Subcutaneous abdominal adipose tissue (tissue), 5 donors: ENCODE measurements around the gene HYCC1.

Experiments used
- H3K27ac ChIP-seq: one replicate; pipeline ENCODE4 v1.7.0; 2013; ENCODE audit warnings: low read depth, mild to moderate bottlenecking, inconsistent platforms, low read length, moderate library complexity
- H3K27me3 ChIP-seq, 5 donors: one replicate each; pipeline ENCODE4 v1.7.0; 2013; ENCODE audit warnings: low read length in 5 of 5, inconsistent platforms in 1 of 5; ENCODE audit not compliant: control insufficient read depth in 5 of 5, insufficient read depth in 4 of 5
- H3K36me3 ChIP-seq, 5 donors: one replicate each; pipeline ENCODE4 v1.7.0; 2013; ENCODE audit warnings: low read length in 5 of 5; ENCODE audit not compliant: control insufficient read depth in 5 of 5, insufficient read depth in 5 of 5
- H3K4me1 ChIP-seq, 5 donors: one replicate each; pipeline ENCODE4 v1.7.0; 2013; ENCODE audit warnings: low read length in 5 of 5, mild to moderate bottlenecking in 3 of 5, moderate library complexity in 1 of 5; ENCODE audit not compliant: control insufficient read depth in 5 of 5, insufficient read depth in 5 of 5
- H3K4me3 ChIP-seq, 5 donors: one replicate each; pipeline ENCODE4 v1.7.0; 2013; ENCODE audit warnings: low read length in 5 of 5, low read depth in 1 of 5
- H3K9ac ChIP-seq, 5 donors: one replicate each; pipeline ENCODE4 v1.7.0; 2013; ENCODE audit warnings: low read length in 5 of 5, mild to moderate bottlenecking in 4 of 5, moderate library complexity in 3 of 5
- H3K9me3 ChIP-seq, 5 donors: one replicate each; pipeline ENCODE4 v1.7.0; 2013; ENCODE audit warnings: low read length in 5 of 5; ENCODE audit not compliant: control insufficient read depth in 5 of 5
- donor health status: healthy.
- donor health status: healthy.
- donor health status: healthy.
- donor health status: healthy.
- donor health status: healthy.

HYCC1 gene

DNA sequence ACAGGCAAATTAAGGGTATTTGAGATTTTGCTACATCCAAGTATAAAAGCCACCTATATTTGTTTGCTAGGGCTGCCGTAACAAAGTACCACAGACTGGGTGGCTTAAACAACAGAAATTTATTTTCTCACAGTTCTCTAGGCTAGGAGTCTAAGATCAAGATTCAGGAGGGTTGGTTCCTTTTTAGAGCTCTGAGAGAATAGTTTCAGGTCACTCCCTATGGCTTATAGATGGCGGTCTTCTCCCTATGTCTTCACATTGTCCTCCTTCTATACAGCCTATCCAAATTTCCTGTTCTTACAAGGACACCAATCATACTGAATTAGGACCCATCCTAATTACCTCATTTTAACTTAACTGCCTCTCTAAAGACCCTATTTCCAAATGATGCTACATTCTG is 11.2 kb downstream of the HYCC1 start:
- Histone ChIP-seq H3K27ac (no peak overlapping the region), H3K4me3 (no peak overlapping the region), H3K9ac (no peak overlapping the region), H3K9me3 (no peaks in the 10 kb centered on the region), H3K27me3 (no peaks in the 10 kb centered on the region), H3K36me3 (peaks cover 0 to 2% (median 0%) of the 10 kb centered on the region in 5 donors), H3K4me1 (peaks cover 0 to 15% (median 12%) of the 10 kb centered on the region in 5 donors)

DNA sequence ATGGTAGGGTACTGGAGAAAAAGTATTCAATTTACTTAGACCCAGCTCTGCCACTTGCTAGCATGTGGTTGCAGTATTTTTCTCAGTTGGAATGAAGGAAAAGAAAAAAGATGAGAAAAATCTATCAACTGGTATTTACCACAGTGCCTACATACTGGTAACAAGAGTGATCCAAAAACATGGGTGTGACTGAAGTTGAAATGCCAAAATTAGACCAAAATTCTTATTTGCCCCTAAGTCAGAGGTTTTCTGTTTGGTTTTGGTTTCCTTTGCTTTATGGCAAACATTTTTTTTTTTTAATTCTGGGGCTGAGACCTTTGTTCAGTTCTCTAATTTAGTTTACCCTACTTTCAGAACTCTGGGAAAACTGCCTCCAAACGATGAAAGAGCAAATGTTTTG is 12.3 kb downstream of the HYCC1 start:
- Histone ChIP-seq H3K9ac (no peak overlapping the region), H3K36me3 (peaks cover 0 to 5% (median 0%) of the 10 kb centered on the region in 5 donors), H3K4me1 (peaks cover 0 to 15% (median 12%) of the 10 kb centered on the region in 5 donors), H3K4me3 (no peak overlapping the region), H3K27me3 (no peaks in the 10 kb centered on the region), H3K9me3 (no peaks in the 10 kb centered on the region), H3K27ac (no peak overlapping the region)

DNA sequence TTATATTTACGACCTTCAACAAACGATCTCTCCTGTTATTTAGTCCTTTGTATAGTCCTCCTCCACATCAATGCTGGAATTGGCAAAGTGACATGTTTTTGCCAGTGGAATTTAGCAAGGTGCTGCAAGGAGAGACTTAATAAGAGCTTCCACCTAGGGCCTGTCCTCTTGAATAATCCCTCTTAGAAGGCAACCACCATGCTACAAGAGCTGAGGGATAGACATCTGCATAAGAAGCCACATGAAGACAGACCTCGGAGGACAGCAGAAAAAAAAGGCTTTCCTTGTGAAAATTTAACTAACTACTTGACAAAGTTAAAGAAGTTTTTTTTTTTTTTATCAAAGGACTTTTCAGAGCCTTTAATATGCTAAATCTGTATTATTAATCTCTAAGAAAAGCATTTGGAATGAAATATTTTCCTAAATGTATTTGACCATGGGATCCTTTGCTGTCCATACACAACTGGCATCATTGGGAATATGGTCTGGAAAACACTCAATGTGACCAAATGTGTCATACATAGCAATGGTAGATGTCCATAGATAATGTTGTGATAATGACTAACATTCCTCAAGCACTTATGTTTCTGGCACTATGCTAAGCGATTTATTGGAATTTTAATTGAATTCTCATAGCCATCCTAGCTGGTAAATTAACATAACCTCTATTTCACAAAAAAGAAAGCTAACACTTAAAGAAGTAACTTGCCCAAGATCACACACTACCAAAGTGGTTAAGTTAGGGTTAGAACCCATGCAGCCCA is 13.2 kb downstream of the HYCC1 start:
- no peak overlapping the region for H3K4me3 ChIP-seq
- H3K9me3 ChIP-seq: no peaks in the 10 kb centered on the region

DNA sequence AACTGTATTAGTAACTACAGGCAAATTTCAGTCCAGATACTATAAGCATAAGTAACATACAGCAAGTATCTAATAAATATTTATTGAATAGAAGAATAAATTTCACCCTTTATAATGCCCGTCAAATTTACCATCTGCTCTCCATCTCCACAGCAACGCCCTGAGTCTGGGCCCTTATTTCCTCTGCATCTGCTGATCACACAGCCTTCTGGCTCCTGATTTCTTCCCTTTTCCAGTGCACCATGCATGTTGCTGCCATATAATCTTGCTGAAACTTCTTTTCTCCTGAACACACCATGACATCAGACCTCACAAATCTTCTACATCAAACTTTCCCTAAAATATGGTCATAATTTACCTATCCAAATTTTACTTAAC is 15.4 kb downstream of the HYCC1 start:
- Histone ChIP-seq H3K27me3 (no peaks in the 10 kb centered on the region), H3K9ac (no peak overlapping the region), H3K27ac (no peak overlapping the region), H3K9me3 (no peaks in the 10 kb centered on the region), H3K4me3 (no peak overlapping the region), H3K4me1 (peaks cover 0 to 8% (median 8%) of the 10 kb centered on the region in 5 donors), H3K36me3 (peaks cover 0 to 5% (median 0%) of the 10 kb centered on the region in 5 donors)

More for the DNA sequence above, 13.2 kb downstream of the HYCC1 start:
- H3K27ac ChIP-seq: no peak overlapping the region
- no peaks in the 10 kb centered on the region for H3K27me3 ChIP-seq
- H3K4me1 ChIP-seq: peaks cover 0 to 15% (median 12%) of the 10 kb centered on the region in 5 donors
- peaks cover 0 to 5% (median 0%) of the 10 kb centered on the region in 5 donors for H3K36me3 ChIP-seq
- no peak overlapping the region for H3K9ac ChIP-seq

DNA sequence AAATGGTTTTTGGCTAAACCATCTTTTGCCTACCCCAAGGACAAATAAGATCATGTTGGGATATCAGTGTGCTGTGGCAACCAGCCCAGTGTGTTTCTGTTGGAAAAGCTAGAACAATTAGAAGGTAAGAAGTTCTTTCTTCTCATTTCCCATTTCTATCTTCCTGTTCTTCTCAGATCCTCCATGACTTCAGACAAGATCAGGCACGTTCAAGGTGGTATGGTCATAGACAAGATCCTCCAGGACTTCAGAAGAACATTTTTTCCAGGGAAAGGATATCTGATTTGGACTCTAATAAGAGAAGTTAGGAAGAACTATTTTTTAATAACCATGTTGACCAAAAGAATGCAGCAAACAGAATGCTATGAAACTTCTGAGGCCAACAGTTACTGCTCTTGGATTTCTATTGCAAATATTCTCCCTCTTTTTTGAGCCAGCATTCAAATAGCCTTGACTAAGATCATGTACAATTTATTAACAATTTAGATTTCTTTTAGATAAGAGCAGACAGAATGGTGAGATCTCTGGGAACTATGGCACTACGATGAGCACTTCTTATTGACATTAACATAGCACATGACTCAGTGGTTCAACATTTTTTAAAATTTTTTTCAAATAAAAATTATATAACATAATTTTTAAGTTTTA is 15.9 kb downstream of the HYCC1 start:
- Histone ChIP-seq H3K9me3 (no peaks in the 10 kb centered on the region), H3K27me3 (no peaks in the 10 kb centered on the region), H3K27ac (no peak overlapping the region), H3K9ac (no peak overlapping the region), H3K36me3 (peaks cover 0 to 5% (median 0%) of the 10 kb centered on the region in 5 donors), H3K4me1 (peaks cover 0 to 6% (median 3%) of the 10 kb centered on the region in 5 donors), H3K4me3 (no peak overlapping the region)

DNA sequence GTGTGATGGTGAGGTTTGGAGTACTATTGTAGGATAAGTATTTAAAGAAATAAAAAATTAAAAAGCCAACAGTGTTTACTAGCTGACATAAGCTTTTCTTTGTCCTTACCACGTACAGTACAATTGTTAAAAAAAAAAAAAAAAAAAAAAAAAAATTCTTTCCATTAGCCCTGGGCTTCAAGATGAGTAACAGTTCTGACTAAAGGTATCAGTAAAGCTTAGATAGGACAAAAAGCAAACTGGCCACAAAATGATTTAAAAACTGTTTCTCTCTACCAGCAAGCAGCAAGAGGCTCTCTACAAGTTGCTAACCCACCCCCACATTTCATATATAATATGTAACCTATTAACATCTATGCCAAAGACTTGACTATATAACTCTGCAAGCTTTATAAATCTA is 17.5 kb downstream of the HYCC1 start:
- peaks cover 0 to 6% (median 0%) of the 10 kb centered on the region in 5 donors for H3K4me1 ChIP-seq
- H3K4me3 ChIP-seq: no peak overlapping the region
- no peak overlapping the region for H3K27ac ChIP-seq
- H3K9ac ChIP-seq: no peak overlapping the region
- peaks cover 0 to 5% (median 0%) of the 10 kb centered on the region in 5 donors for H3K36me3 ChIP-seq
- no peaks in the 10 kb centered on the region for H3K9me3 ChIP-seq
- no peaks in the 10 kb centered on the region for H3K27me3 ChIP-seq

DNA sequence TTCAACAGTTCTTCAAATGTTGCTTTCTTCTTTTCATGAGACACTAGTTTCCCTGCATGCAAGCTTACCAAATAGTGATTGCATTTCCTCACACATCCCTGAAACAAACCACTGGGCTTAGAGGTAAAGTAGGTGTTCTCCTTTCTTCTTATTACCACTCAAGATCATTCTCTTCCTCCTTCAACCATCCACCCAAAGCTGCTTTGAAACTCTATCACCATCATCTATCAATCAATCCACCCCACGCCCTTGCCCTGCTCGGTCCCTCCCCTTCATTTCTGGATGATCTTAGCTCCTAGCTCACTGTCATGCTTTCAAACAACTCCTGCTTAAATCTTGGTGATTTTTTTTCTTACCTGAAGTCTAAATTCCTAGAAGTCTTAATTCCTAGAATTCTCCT is 18.9 kb downstream of the HYCC1 start:
- Histone ChIP-seq H3K27me3 (no peaks in the 10 kb centered on the region), H3K9ac (no peak overlapping the region), H3K4me1 (peaks cover 0 to 6% (median 0%) of the 10 kb centered on the region in 5 donors), H3K4me3 (no peak overlapping the region), H3K36me3 (peaks cover 0 to 5% (median 0%) of the 10 kb centered on the region in 5 donors), H3K27ac (no peak overlapping the region), H3K9me3 (no peaks in the 10 kb centered on the region)

DNA sequence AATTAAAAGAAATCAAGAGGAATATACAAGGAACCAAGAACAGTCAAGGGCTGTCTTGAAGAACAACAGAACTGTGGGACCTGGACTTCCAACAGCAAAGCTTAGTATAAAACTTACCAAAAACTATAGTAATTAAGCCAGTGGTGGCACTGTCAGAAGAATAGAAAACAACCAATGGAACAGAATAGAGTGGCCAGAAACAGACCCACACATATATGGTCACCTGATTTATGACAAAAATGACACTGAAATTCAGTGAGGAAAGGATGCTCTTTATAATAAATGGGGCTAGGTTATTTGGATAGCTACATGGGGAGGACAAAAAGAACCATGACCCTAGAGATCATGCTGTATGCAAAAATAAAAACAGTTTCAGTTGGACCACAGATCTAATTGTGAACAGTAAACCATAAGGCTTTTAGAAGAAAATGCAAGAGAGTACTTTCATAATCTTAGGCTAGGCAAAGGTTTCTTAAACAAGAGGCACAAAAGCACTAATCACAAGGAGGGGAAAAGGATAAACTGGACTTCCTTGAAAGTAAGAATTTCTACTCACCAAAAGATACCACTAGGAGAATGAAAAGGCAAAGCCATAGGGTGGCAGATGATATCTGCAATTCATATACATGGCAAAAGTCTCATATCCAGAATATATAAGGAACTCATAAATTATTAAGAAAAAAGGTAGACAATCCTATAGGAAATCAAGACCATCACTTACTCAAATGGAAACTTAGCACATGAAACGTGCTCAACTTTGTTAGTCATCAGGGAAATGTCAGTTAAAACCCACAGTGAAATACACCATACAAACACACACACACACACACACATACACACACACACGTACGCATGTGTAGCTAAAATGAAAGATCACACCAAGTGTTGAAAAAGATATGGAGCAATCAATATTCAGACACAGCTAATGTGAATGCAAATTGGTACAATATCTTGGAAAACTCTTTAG is 20.8 kb downstream of the HYCC1 start:
- H3K4me1 ChIP-seq: peaks cover 0 to 4% (median 0%) of the 10 kb centered on the region in 5 donors
- H3K27ac ChIP-seq: no peak overlapping the region
- H3K9ac ChIP-seq: no peak overlapping the region
- H3K9me3 ChIP-seq: no peaks in the 10 kb centered on the region
- peaks cover 0 to 5% (median 0%) of the 10 kb centered on the region in 5 donors for H3K36me3 ChIP-seq
- H3K4me3 ChIP-seq: no peak overlapping the region
- no peaks in the 10 kb centered on the region for H3K27me3 ChIP-seq

DNA sequence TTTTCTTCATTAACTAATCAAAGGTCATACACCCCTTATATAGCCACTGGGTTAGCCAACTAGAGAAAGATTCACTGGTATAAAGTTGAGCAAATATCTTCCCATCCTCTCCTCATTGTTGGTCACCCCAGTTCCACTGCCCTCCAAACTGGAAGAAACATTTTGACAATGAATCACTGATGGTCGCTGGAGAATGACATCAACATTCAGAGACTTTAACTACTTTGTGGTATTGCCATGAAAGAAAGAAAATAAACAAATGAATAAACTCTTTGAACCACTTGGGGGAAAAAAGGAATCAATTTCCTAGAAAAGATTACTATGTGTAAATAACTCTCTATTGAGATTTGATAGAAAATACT is 23.4 kb downstream of the HYCC1 start:
- no peak overlapping the region for H3K4me3 ChIP-seq
- H3K27me3 ChIP-seq: no peaks in the 10 kb centered on the region
- no peak overlapping the region for H3K27ac ChIP-seq
- peaks cover 0 to 2% (median 0%) of the 10 kb centered on the region in 5 donors for H3K4me1 ChIP-seq
- no peak overlapping the region for H3K9ac ChIP-seq
- no peaks in the 10 kb centered on the region for H3K36me3 ChIP-seq
- H3K9me3 ChIP-seq: no peaks in the 10 kb centered on the region
